Right lobe of liver (tissue), 6 donors: ENCODE measurements around the gene PUS3. TPM values are rescaled to one million over a fixed set of nuclear protein-coding genes. Genes with fewer than 3 reads are reported as not detected.

Experiments
- ATAC-seq, 4 donors: fragments of 200-7000 bp; cut with Tn5 transposase; one replicate each; pipeline ENCODE4 v1.9.1; 2020; ENCODE audit warnings: mild to moderate bottlenecking in 4 of 4, moderate library complexity in 4 of 4
- DNase-seq, 3 donors: peaks; one replicate each; pipeline ENCODE4 v3.0.0-alpha.2; 2020
- H3K27ac ChIP-seq, 3 donors: fragments of 200-600 bp; one replicate each; pipeline ENCODE4 v1.8.0; 2022
- H3K27me3 ChIP-seq, 2 donors: fragments of 200-600 bp; one replicate each; pipeline ENCODE4 v1.8.0; 2022
- H3K36me3 ChIP-seq, 4 donors: fragments of 200-600 bp; sonication (generic) in 1 of 4; one replicate each; pipeline versions ENCODE4 v1.5.1 to v1.8.0; 2017 to 2022; ENCODE audit warnings: control low read depth in 1 of 4
- H3K4me1 ChIP-seq, 4 donors: fragments of 200-600 bp; sonication (generic) in 1 of 4; one replicate each; pipeline versions ENCODE4 v1.5.1 to v1.8.0; 2017 to 2022; ENCODE audit warnings: control low read depth in 1 of 4
- H3K4me3 ChIP-seq, 3 donors: fragments of 200-600 bp; one replicate each; pipeline ENCODE4 v1.8.0; 2022
- H3K9me3 ChIP-seq, 4 donors: fragments of 200-600 bp; sonication (generic) in 1 of 4; one replicate each; pipeline versions ENCODE4 v1.5.1 to v1.8.0; 2017 to 2022; ENCODE audit warnings: control low read depth in 1 of 4
- CTCF ChIP-seq, 4 donors: fragments of 200-600 bp in 3 of 4; fragments of 450-650 bp in 1 of 4; IDR thresholded peaks; one replicate each; pipeline versions ENCODE4 v1.5.1 to v1.8.0; 2016 to 2022; ENCODE audit warnings: antibody characterized with exemption in 4 of 4, mild to moderate bottlenecking in 2 of 4
- POLR2A ChIP-seq: fragments of 450-650 bp; IDR thresholded peaks from one replicate; pipeline ENCODE4 v1.6.1; 2017; ENCODE audit warnings: antibody characterized with exemption, mild to moderate bottlenecking
- intact Hi-C, 2 donors: fragments of 100-400 bp; cut with DNase I; formaldehyde crosslinking; loops; one replicate each; pipeline versions ENCODE4 v1.11.2 to v1.14.1; 2022
- total RNA-seq, 6 experiments: library from RNA; depleted of rRNA in 2 of 6; stranded (reverse); fragments of >200 nt in 2 of 6; fragmentation: NEBNext Ultra II Directional in 3 of 6; extraction: Animal tissue kit (Norgen Biotek cat#: 25700) in 3 of 6; gene quantifications; one replicate each; pipeline versions ENCODE4 v1.1.0 to v1.2.4, GENCODE V29; 2016 to 2023
- donor health status: DM: no; HTN: yes; CAD: no.
- donor health status: DM: no; HTN: no; CAD: no.
- donor health status: DM: no; HTN: no; CAD: no.
- donor health status: DM: no; HTN: yes; CAD: no.
- donor health status: DM: no; HTN: yes; CAD: no.

Gene PUS3
- total RNA-seq, 6 experiments from 2014 or later = 11.8 to 24.7 (median 17.4) TPM

DNA sequence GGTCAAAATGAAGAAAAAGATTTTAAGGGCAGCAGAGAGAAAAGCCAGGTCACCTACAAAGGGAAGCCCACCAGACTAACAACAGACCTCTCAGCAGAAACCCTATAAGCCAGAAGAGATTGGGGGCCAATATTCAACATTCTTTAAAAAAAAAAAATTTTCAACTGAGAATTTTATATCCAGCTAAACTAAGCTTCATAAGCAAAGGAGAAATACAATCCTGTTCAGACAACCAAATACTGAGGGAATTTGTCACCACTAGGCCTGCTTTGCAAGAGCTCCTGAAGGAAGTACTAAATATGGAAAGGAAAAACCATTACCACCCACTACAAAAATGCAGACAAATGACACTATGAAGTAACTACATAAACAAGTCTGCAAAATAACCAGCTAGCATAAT lies 56.8 kb downstream of the PUS3 start:
- no peak for ATAC-seq
- Histone ChIP-seq H3K36me3 (no peaks in the 10 kb centered on the region), H3K9me3 (peaks cover 0 to 5% (median 0%) of the 10 kb centered on the region in 4 donors), H3K4me3 (no peak overlapping the region), H3K27me3 (no peaks in the 10 kb centered on the region), H3K4me1 (no peaks in the 10 kb centered on the region), H3K27ac (no peak overlapping the region)
- DNase-seq = no peak
- TF ChIP-seq POLR2A (no peak), CTCF (IDR thresholded peaks at IDR 0.05) (no peak)
- intact Hi-C loops = no loop called here

Other genes starting within 250 kb of the PUS3 start
- not detected for gene ACRV1, start 222.4 kb downstream of the PUS3 start, total RNA-seq
- not detected for gene PATE1, start 156.9 kb downstream of the PUS3 start, total RNA-seq
- gene PATE2, start 124.4 kb downstream of the PUS3 start, total RNA-seq = not detected
- not detected for gene PATE3, start 115.1 kb downstream of the PUS3 start, total RNA-seq
- gene PATE4, start 69.9 kb downstream of the PUS3 start, total RNA-seq = not detected
- 1 to 10 TPM; 1.7 to 3.5 (median 3.2) TPM for gene HYLS1, start 15.5 kb downstream of the PUS3 start, total RNA-seq
- gene DDX25, start 1.3 kb upstream of the PUS3 start, total RNA-seq = under 1 TPM in 4 of 6 experiments, not detected in 2; 0.17 to 0.28 (median 0.21) TPM
- gene VSIG10L2, start 42.8 kb upstream of the PUS3 start, total RNA-seq = under 1 TPM in 1 of 6 experiments, not detected in 5; 0.06 TPM
- 1 to 10 TPM; 1.8 to 4.1 (median 3.3) TPM for gene CDON, start 159.7 kb upstream of the PUS3 start, total RNA-seq